Muscle layer of duodenum (tissue), 2 donors: ENCODE data around the gene PCDHGB6.
A peak's percentile ranks its signal among the peaks of the same experiment; 100 is the strongest.
"Not testable (repeated sequence)": the region's sequence is repeated elsewhere in the genome, so short reads cannot be mapped to it uniquely, and the experiment has no call there.

ENCODE experiments used
- H3K27ac ChIP-seq: one replicate; pipeline ENCODE4 v1.7.0; 2013; ENCODE audit warnings: mild to moderate bottlenecking, low read length
- H3K27me3 ChIP-seq: one replicate; pipeline ENCODE4 v1.7.0; 2013; ENCODE audit warnings: low read depth, mild to moderate bottlenecking, control low read depth, low read length
- H3K36me3 ChIP-seq, 2 donors: one replicate each; pipeline ENCODE4 v1.7.0; 2013; ENCODE audit warnings: low read length in 2 of 2, control low read depth in 1 of 2, mild to moderate bottlenecking in 1 of 2; ENCODE audit not compliant: insufficient read depth in 2 of 2, control insufficient read depth in 1 of 2
- H3K4me1 ChIP-seq, 2 donors: one replicate each; pipeline ENCODE4 v1.7.0; 2013; ENCODE audit warnings: low read length in 2 of 2, mild to moderate bottlenecking in 2 of 2, control low read depth in 1 of 2, moderate library complexity in 1 of 2; ENCODE audit not compliant: insufficient read depth in 2 of 2, control insufficient read depth in 1 of 2
- H3K4me3 ChIP-seq, 2 donors: one replicate each; pipeline ENCODE4 v1.7.0; 2013; ENCODE audit warnings: low read length in 2 of 2, low read depth in 1 of 2, mild to moderate bottlenecking in 1 of 2
- H3K9me3 ChIP-seq, 2 donors: one replicate each; pipeline ENCODE4 v1.7.0; 2013; ENCODE audit warnings: low read length in 2 of 2, control low read depth in 1 of 2, mild to moderate bottlenecking in 1 of 2; ENCODE audit not compliant: control insufficient read depth in 1 of 2
- donor health status: healthy.

The PCDHGB6 gene

DNA sequence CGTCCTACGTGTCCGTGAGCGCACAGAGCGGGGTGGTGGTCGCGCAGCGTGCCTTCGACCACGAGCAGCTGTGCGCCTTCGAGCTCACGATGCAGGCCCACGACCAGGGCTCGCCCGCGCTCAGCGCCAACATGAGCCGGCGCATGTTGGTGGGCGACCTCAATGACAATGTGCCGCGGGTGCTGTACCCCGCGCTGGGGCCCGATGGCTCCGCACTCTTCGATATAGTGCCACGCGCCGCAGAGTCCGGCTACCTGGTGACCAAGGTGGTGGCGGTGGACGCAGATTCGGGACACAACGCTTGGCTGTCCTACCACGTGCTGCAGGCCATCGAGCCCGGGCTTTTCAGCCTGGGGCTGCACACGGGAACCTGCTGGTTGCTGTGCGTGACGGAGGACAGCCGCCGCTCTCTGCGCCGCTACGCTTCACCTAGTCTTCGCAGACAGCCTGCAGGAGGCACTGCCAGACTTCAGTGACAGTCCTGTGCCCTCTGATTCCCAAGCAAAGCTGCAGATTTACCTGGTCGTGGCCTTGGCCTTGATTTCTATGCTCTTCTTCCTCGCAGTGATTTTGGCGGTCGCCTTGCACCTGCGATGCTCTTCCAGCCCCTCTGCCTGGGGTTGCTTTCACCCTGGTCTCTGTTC lies 20.1 kb downstream of the PCDHGB6 start:
- H3K9me3 ChIP-seq, result peaks cover 70 to 91% of the 10 kb centered on the region in 2 donors

DNA sequence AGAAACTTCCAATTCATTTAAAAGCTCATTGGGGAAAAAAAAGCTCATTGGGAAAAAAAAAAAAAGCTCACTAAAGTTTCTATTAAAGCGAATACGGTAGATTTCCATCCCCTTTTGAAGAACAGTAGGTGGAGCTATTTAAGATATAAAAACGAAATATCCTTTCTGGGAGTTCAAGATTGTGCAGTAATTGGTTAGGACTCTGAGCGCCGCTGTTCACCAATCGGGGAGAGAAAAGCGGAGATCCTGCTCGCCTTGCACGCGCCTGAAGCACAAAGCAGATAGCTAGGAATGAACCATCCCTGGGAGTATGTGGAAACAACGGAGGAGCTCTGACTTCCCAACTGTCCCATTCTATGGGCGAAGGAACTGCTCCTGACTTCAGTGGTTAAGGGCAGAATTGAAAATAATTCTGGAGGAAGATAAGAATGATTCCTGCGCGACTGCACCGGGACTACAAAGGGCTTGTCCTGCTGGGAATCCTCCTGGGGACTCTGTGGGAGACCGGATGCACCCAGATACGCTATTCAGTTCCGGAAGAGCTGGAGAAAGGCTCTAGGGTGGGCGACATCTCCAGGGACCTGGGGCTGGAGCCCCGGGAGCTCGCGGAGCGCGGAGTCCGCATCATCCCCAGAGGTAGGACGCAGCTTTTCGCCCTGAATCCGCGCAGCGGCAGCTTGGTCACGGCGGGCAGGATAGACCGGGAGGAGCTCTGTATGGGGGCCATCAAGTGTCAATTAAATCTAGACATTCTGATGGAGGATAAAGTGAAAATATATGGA lies 22.7 kb downstream of the PCDHGB6 start, which contains the start of gene PCDHGA12:
Gene PCDHGA12 (plus strand): TSS at position 176 of the 782 bp plus-strand sequence. CDS start 253 bp downstream, at position 429.
- Histone ChIP-seq H3K4me3 (peak within 1 kb of the TSS; percentile 39 to 66), H3K4me1 (no peaks in the 10 kb centered on the region), H3K27me3 (no peaks in the 10 kb centered on the region), H3K9me3 (peaks cover 56 to 77% of the 10 kb centered on the region in 2 donors), H3K27ac (no peak within 1 kb of the TSS), H3K36me3 (peaks cover 0 to 13% of the 10 kb centered on the region in 2 donors)

More for the DNA sequence above, 20.1 kb downstream of the PCDHGB6 start:
- Histone ChIP-seq H3K4me1 (no peaks in the 10 kb centered on the region), H3K27ac (no peak overlapping the region), H3K27me3 (no peaks in the 10 kb centered on the region), H3K36me3 (peaks cover 0 to 11% of the 10 kb centered on the region in 2 donors), H3K4me3 (peak overlapping the region; percentile 2 to 56)

DNA sequence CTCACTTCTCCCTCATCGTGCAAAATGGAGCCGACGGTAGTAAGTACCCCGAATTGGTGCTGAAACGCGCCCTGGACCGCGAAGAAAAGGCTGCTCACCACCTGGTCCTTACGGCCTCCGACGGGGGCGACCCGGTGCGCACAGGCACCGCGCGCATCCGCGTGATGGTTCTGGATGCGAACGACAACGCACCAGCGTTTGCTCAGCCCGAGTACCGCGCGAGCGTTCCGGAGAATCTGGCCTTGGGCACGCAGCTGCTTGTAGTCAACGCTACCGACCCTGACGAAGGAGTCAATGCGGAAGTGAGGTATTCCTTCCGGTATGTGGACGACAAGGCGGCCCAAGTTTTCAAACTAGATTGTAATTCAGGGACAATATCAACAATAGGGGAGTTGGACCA lies 23.5 kb downstream of the PCDHGB6 start:
- H3K27me3 ChIP-seq, result no peaks in the 10 kb centered on the region
- H3K9me3 ChIP-seq, result peaks cover 54 to 70% of the 10 kb centered on the region in 2 donors
- no peak overlapping the region for H3K27ac ChIP-seq
- H3K4me3 ChIP-seq, result peak overlapping the region; percentile 39 to 66
- no peaks in the 10 kb centered on the region for H3K4me1 ChIP-seq
- peaks cover 0 to 5% of the 10 kb centered on the region in 2 donors for H3K36me3 ChIP-seq

DNA sequence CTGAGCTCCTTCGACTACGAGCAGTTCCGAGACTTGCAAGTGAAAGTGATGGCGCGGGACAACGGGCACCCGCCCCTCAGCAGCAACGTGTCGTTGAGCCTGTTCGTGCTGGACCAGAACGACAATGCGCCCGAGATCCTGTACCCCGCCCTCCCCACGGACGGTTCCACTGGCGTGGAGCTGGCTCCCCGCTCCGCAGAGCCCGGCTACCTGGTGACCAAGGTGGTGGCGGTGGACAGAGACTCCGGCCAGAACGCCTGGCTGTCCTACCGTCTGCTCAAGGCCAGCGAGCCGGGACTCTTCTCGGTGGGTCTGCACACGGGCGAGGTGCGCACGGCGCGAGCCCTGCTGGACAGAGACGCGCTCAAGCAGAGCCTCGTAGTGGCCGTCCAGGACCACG lies 24.5 kb downstream of the PCDHGB6 start:
- H3K4me1 ChIP-seq, H3K36me3 ChIP-seq, H3K27ac ChIP-seq, H3K27me3 ChIP-seq: not testable (repeated sequence)
- Histone ChIP-seq H3K9me3 (peaks cover 53 to 69% of the 10 kb centered on the region in 2 donors), H3K4me3 (peak overlapping the region; percentile 39 to 66)

DNA sequence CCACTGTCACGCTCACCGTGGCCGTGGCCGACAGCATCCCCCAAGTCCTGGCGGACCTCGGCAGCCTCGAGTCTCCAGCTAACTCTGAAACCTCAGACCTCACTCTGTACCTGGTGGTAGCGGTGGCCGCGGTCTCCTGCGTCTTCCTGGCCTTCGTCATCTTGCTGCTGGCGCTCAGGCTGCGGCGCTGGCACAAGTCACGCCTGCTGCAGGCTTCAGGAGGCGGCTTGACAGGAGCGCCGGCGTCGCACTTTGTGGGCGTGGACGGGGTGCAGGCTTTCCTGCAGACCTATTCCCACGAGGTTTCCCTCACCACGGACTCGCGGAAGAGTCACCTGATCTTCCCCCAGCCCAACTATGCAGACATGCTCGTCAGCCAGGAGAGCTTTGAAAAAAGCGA lies 24.9 kb downstream of the PCDHGB6 start:
- H3K4me1 ChIP-seq, H3K36me3 ChIP-seq, H3K27me3 ChIP-seq, H3K27ac ChIP-seq: not testable (repeated sequence)
- Histone ChIP-seq H3K9me3 (peaks cover 49 to 68% of the 10 kb centered on the region in 2 donors), H3K4me3 (peak overlapping the region in 1 of 2 donors; percentile 66)

DNA sequence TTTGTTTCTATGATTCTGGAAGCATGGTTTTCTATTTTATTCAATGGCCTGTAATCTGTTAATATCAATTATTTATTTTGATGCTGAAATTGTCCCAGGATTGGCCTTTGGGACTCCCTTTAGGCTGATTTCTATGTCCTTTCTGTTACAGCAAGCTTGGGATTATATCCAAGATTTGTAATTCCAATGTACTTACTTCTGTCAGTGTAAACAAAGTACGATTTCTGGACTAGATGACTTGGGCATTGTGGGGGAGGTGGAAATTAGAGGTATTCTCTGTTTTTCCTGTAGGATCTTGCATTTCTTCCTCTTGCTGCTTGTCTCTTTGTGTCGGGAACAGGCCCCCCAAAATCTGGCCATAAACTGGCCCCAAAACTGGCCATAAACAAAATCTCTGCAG lies 26.2 kb downstream of the PCDHGB6 start:
- Histone ChIP-seq H3K36me3 (peaks cover 0 to 7% of the 10 kb centered on the region in 2 donors), H3K4me3 (peak overlapping the region in 1 of 2 donors; percentile 48), H3K27me3 (no peaks in the 10 kb centered on the region), H3K4me1 (no peaks in the 10 kb centered on the region), H3K9me3 (peaks cover 41 to 58% of the 10 kb centered on the region in 2 donors), H3K27ac (no peak overlapping the region)

DNA sequence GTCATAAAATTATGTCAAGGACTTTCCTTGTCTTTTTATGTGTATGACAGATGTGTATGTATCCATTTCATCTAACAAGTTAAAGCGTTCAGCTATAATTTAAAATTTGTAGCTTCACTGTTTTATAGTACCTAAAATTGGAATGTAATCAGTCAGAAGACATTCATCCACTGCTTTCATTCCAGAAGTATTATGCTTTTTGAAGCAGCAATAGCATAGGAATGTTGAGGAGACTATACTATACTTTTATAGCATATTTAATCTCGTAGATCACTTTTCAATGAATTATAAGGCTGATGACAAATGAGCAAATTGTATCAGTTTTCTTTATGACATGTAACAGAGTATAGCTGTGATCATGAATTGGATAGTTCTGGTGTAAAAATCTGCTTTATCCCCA lies 29.4 kb downstream of the PCDHGB6 start:
- Histone ChIP-seq H3K27me3 (no peaks in the 10 kb centered on the region), H3K9me3 (peaks cover 28 to 64% of the 10 kb centered on the region in 2 donors), H3K4me1 (no peaks in the 10 kb centered on the region), H3K36me3 (peaks cover 0 to 7% of the 10 kb centered on the region in 2 donors), H3K4me3 (peak overlapping the region in 1 of 2 donors; percentile 32), H3K27ac (no peak overlapping the region)

DNA sequence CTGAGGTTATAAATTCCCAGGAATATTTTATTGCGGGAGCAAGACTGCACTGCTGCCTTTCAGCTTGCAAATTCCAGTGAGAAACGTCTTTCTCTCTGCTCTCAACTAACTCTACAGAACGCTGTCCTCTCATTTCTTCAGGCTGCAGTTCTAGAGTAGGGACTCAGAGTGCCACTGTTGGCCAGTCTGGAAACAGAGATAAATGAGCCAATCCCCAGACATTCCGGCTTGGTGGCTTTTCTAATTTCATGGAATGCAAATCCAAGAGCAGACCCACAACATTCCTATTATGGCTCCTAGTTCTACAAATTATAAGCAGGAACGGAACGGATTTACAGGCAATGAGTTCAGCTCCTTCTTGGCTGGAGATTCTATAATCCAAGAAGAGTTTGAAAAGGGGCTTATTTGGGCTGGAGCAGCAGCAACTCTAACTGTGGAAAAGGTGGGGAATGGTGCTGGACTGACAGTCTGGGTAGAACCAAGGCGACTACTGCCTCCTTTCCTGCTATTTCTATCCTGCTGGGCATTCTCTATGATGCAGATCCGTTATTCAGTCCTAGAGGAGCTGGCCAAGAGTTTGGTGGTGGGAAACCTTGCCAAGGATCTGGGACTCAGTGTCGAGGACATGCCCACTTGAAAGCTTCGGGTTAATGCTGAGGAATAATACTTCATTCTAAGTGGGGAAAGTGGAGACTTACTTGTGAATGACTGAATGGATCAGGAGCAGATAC lies 31.8 kb downstream of the PCDHGB6 start:
- H3K4me1 ChIP-seq, result no peaks in the 10 kb centered on the region
- no peak overlapping the region for H3K27ac ChIP-seq
- H3K4me3 ChIP-seq, result peak overlapping the region in 1 of 2 donors; percentile 43
- H3K9me3 ChIP-seq, result peaks cover 31 to 53% of the 10 kb centered on the region in 2 donors
- H3K27me3 ChIP-seq, result no peaks in the 10 kb centered on the region
- H3K36me3 ChIP-seq, result peaks cover 0 to 3% of the 10 kb centered on the region in 2 donors

DNA sequence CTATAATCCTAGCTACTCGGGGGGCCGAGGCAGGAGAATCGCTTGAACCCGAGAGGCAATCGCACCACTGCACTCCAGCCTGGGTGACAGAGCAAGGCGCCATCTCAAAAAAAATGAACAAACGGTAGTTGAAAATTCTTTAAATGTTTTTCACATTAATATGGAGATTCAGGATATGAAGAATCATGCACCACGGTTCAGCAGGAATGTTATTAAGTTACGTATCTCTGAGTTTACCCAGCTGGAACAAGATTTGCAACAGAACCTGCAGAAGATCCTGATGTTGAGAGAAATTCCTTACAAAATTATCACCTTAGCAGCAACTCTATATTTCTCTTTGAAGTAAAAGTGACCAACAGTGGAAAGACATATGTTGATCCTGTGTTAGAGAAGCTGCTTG lies 32.5 kb downstream of the PCDHGB6 start:
- no peaks in the 10 kb centered on the region for H3K4me1 ChIP-seq
- no peak overlapping the region for H3K27ac ChIP-seq
- H3K9me3 ChIP-seq, result peaks cover 28 to 56% of the 10 kb centered on the region in 2 donors
- peak overlapping the region in 1 of 2 donors; percentile 39 for H3K4me3 ChIP-seq
- no peaks in the 10 kb centered on the region for H3K27me3 ChIP-seq
- H3K36me3 ChIP-seq, result peaks cover 0 to 3% of the 10 kb centered on the region in 2 donors

DNA sequence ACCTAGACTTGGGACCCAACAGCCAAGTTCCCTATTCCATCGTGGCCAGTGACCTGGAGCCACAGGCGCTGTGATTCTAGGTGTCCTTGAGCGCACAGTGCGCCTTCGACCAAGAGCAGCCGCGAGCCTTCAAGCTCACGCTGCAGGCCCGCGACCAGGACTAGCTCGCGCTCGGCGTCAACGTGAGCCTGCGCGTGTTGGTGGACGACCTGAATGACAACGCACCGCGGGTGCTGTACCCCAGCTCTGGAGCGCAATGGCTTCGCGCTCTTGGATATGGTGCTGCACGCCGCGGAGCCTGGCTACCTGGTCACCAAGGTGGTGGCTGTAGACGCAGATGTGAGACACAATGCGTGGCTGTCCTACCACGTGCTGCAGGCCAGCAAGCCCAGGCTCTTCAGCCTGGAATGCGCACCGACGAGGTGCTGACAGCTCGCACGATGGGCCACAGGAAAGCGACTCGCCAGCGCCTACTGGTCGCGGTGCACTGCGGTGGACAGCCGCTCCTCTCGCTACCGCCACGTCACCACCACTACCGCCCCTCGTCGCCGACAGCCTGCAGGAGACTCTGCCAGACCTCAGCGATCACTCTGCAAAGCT lies 33.9 kb downstream of the PCDHGB6 start:
- Histone ChIP-seq H3K36me3 (peaks cover 0 to 3% of the 10 kb centered on the region in 2 donors), H3K4me1 (no peaks in the 10 kb centered on the region), H3K27ac (no peak overlapping the region), H3K27me3 (no peaks in the 10 kb centered on the region), H3K4me3 (peak overlapping the region in 1 of 2 donors; percentile 39), H3K9me3 (peaks cover 16 to 53% of the 10 kb centered on the region in 2 donors)
